ENCODE results near the gene ALOX5.

DNA sequence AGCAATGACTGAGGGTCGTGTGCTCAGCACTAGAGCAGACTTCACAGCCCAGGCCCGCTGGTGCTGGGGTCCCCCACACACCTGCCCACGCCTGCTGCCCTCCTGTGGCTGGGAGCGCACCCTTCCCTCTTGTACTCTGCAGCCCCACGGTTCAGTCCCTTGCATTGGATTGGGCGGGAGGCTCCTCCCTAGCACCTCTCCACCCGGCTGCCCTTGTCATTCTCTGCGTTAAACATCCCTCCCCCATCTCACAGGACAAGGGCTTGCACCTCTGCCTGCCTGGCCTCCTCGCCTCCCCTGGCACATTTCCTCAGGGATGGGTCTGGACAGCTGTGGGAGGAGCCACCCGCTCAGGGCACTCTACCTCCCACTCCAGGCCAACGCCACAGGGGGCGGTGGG, 68.6 kb downstream of the ALOX5 start:
- TF ChIP-seq EZH2phosphoT487 (IDR thresholded peaks at IDR 0.05; ENCODE audit: low read length): no peak
- TF ChIP-seq, protein P1, sequence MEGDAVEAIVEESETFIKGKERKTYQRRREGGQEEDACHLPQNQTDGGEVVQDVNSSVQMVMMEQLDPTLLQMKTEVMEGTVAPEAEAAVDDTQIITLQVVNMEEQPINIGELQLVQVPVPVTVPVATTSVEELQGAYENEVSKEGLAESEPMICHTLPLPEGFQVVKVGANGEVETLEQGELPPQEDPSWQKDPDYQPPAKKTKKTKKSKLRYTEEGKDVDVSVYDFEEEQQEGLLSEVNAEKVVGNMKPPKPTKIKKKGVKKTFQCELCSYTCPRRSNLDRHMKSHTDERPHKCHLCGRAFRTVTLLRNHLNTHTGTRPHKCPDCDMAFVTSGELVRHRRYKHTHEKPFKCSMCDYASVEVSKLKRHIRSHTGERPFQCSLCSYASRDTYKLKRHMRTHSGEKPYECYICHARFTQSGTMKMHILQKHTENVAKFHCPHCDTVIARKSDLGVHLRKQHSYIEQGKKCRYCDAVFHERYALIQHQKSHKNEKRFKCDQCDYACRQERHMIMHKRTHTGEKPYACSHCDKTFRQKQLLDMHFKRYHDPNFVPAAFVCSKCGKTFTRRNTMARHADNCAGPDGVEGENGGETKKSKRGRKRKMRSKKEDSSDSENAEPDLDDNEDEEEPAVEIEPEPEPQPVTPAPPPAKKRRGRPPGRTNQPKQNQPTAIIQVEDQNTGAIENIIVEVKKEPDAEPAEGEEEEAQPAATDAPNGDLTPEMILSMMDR (IDR thresholded peaks at IDR 0.05; ENCODE audit: low read length): no peak
